ENCODE results near the gene PKHD1.

GRCh38 chr6:51857134-51857533 is 230.3 kb downstream of the PKHD1 start:
- TF ChIP-seq KLF6 (CRISPR knock-in tag; IDR thresholded peaks at IDR 0.05): no peak
- no peak for TF ChIP-seq ZNF414 (CRISPR knock-in tag; IDR thresholded peaks at IDR 0.05)
- TF ChIP-seq BRCA1 (CRISPR knock-in tag; IDR thresholded peaks at IDR 0.05): no peak
- no peak for TF ChIP-seq MIER3 (CRISPR knock-in tag; IDR thresholded peaks at IDR 0.05; ENCODE audit: borderline replicate concordance)
- no peak for TF ChIP-seq ZBTB44 (CRISPR knock-in tag; IDR thresholded peaks at IDR 0.05)
- no peak for TF ChIP-seq NR0B2 (CRISPR knock-in tag; IDR thresholded peaks at IDR 0.05)

Measured in HepG2 (cell line).